B cell (primary cell): Measurements from ENCODE around the gene CD80. TPM values are rescaled to one million over a fixed set of nuclear protein-coding genes. Genes with fewer than 3 reads are reported as not detected.

Source experiments
- ATAC-seq: fragments of 200-7000 bp; cut with Tn5 transposase; one replicate; pipeline ENCODE4 v1.10.0; 2021; ENCODE audit warnings: low read depth, mild to moderate bottlenecking, moderate number of reproducible peaks, moderate library complexity
- CTCF ChIA-PET: fragments of 350-600 bp; sonication (Branson Sonifier 250); formaldehyde crosslinking; loops from one replicate; lab custom pipeline; 2021; ENCODE audit warnings: antibody characterized with exemption, inconsistent platforms; lab: Charles Lee
- POLR2A ChIA-PET: fragments of 350-600 bp; sonication (Branson Sonifier 250); formaldehyde crosslinking; loops from one replicate; lab custom pipeline; 2021; ENCODE audit warnings: antibody characterized with exemption; lab: Charles Lee
- DNase-seq: peaks from one replicate; pipeline ENCODE4 v3.0.0; 2013
- H2AFZ ChIP-seq: 2 replicates; pipeline ENCODE4 v1.6.1; 2012; ENCODE audit warnings: mild to moderate bottlenecking, low read depth, low read length; ENCODE audit not compliant: insufficient read depth, poor library complexity, severe bottlenecking
- H3K27ac ChIP-seq, 2 donors: 1 replicate in 1 of 2; 2 replicates in 1 of 2; pipeline ENCODE4 v1.5.1; 2012 to 2013; ENCODE audit warnings: low read length in 2 of 2, mild to moderate bottlenecking in 2 of 2, moderate library complexity in 1 of 2
- H3K27me3 ChIP-seq, 4 experiments: fragments of 200-600 bp in 1 of 4; sonication (generic) in 1 of 4; replicated peaks in 1 of 4; 1 replicate in 2 of 4; 2 replicates in 2 of 4; pipeline versions ENCODE4 v1.6.1 to v1.7.0; 2013 to 2016; ENCODE audit warnings: low read length in 3 of 4, mild to moderate bottlenecking in 2 of 4, mixed read lengths in 1 of 4, moderate library complexity in 1 of 4; ENCODE audit not compliant: insufficient read depth in 4 of 4, control insufficient read depth in 3 of 4; ENCODE audit errors: control extremely low read depth in 1 of 4
- H3K36me3 ChIP-seq, 2 experiments: replicated peaks in 1 of 2; 1 replicate in 1 of 2; 2 replicates in 1 of 2; pipeline versions ENCODE4 v1.6.1 to v1.7.1; 2013; ENCODE audit warnings: low read length in 1 of 2; ENCODE audit not compliant: insufficient read depth in 2 of 2, control insufficient read depth in 1 of 2; ENCODE audit errors: control extremely low read depth in 1 of 2, extremely low read depth in 1 of 2
- H3K4me1 ChIP-seq, 2 donors: fragments of 200-600 bp in 1 of 2; sonication (generic) in 1 of 2; 1 replicate in 1 of 2; 2 replicates in 1 of 2; pipeline versions ENCODE4 v1.5.1 to v1.6.1; 2013 to 2017; ENCODE audit warnings: low read length in 2 of 2; ENCODE audit not compliant: control insufficient read depth in 2 of 2, insufficient read depth in 2 of 2
- H3K4me2 ChIP-seq: replicated peaks from 2 replicates; pipeline ENCODE3; 2012; ENCODE audit warnings: mild to moderate bottlenecking, low read depth, low read length; ENCODE audit not compliant: poor library complexity, severe bottlenecking
- H3K4me3 ChIP-seq, 5 experiments: fragments of 200-600 bp in 1 of 5; sonication (generic) in 1 of 5; 1 replicate in 3 of 5; 2 replicates in 2 of 5; pipeline versions ENCODE4 v1.5.1 to v1.7.0; 2011 to 2016; ENCODE audit warnings: low read length in 4 of 5, mild to moderate bottlenecking in 4 of 5, low read depth in 2 of 5, control low read depth in 1 of 5, moderate library complexity in 1 of 5; ENCODE audit not compliant: insufficient read depth in 1 of 5; ENCODE audit errors: control extremely low read depth in 1 of 5, extremely low read depth in 1 of 5
- H3K79me2 ChIP-seq: fragments of 200-600 bp; sonication (generic); one replicate; pipeline ENCODE4 v1.6.0; 2016; ENCODE audit warnings: low read length; ENCODE audit not compliant: control insufficient read depth, insufficient read depth
- H3K9ac ChIP-seq: fragments of 200-600 bp; sonication (generic); 2 replicates; pipeline ENCODE4 v1.6.1; 2017; ENCODE audit warnings: mild to moderate bottlenecking, low read length, moderate library complexity
- H3K9me3 ChIP-seq, 3 donors: one replicate each; pipeline versions ENCODE4 v1.6.1 to v1.7.1; 2013; ENCODE audit warnings: low read length in 2 of 3; ENCODE audit not compliant: control insufficient read depth in 2 of 3, insufficient read depth in 1 of 3; ENCODE audit errors: control extremely low read depth in 1 of 3
- H4K20me1 ChIP-seq: 2 replicates; pipeline ENCODE4 v1.6.0; 2012; ENCODE audit warnings: mild to moderate bottlenecking, low read length; ENCODE audit not compliant: insufficient read depth, control insufficient read depth, poor library complexity, severe bottlenecking
- H3K27ac Mint-ChIP-seq: one replicate; pipeline ENCODE4 v1.8.0; 2021; ENCODE audit warnings: mixed read lengths
- H3K27me3 Mint-ChIP-seq: one replicate; pipeline ENCODE4 v1.8.0; 2021; ENCODE audit warnings: mixed read lengths
- H3K4me1 Mint-ChIP-seq: one replicate; pipeline ENCODE4 v1.8.0; 2021; ENCODE audit warnings: mixed read lengths
- H3K4me3 Mint-ChIP-seq: one replicate; pipeline ENCODE4 v1.8.0; 2021; ENCODE audit warnings: mixed read lengths
- H3K9me3 Mint-ChIP-seq: one replicate; pipeline ENCODE4 v1.8.0; 2022; ENCODE audit warnings: mixed read lengths; ENCODE audit not compliant: insufficient read depth
- CTCF ChIP-seq: fragments of 200-600 bp; IDR thresholded peaks from one replicate; pipeline ENCODE4 v1.8.0; 2022; ENCODE audit warnings: antibody characterized with exemption, mild to moderate bottlenecking
- EZH2 ChIP-seq: IDR thresholded peaks from 2 replicates; pipeline ENCODE4 v1.6.1; 2012; ENCODE audit warnings: borderline replicate concordance, low read depth, mild to moderate bottlenecking, moderate library complexity, low read length; ENCODE audit not compliant: insufficient read depth, poor library complexity, severe bottlenecking
- WGBS: methylation state at CpG from one replicate; pipeline ENCODE4 v1.1.5; 2013; ENCODE audit warnings: missing lambda C conversion rate; ENCODE audit not compliant: insufficient coverage; 5-methylcytosine and 5-hydroxymethylcytosine counted together
- intact Hi-C: fragments of 100-400 bp; cut with micrococcal nuclease; formaldehyde crosslinking; loops from one replicate; pipeline ENCODE4 v1.10.0; 2022
- polyA plus RNA-seq: library from polyadenylated mRNA; depleted of rRNA; stranded (reverse); fragments of >200 nt; gene quantifications from 2 replicates; pipeline ENCODE4 v1.2.3, GENCODE V29; 2012
- total RNA-seq, 2 donors: library from RNA; stranded (reverse); fragments of 120-200 nt in 1 of 2; gene quantifications; 1 replicate in 1 of 2; 2 replicates in 1 of 2; pipeline versions ENCODE4 v1.2.3 to v1.2.4, GENCODE V29; 2013 to 2022

CD80 gene
- total and polyA plus RNA-seq, 2 donors (not counting 1 experiment from before 2014, with no cell fraction given) = 15.0 to 26.5 TPM

DNA sequence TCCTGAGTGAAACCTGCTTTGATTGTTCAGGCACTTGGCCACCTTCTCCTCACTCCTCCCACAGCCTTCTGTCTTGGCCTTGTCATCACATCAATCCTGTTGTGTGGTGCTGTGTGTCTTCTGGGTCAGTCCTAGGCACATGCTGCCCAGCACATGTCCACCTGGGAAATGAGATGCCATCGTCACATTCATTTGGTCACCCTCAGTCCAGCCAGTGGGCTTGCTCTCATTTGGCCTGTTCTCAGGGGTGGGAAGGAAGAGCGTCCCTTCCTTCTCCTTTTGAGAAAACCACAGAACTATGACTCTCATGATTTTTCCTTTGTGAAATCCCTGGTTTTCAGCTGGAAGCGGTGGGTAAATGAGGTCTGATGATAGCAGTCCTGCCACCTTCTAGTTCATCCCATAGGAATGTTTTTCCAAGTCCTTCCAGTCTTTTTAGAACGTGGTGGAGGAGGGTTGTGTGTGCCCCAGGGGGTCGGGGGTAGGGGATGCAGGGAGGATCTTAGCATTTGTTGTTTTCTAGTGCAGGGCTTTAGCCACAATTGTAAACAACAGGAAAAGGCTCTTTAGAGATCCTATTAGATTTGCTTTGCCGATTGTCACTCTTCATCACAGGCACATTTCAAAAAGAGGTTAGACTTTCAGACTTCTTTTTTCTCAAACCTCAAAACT, 29.8 kb upstream of the CD80 start:
- Mint-ChIP-seq H3K4me3 (peak overlapping the region; percentile 51), H3K27ac (no peak overlapping the region), H3K9me3 (no peaks in the 10 kb centered on the region), H3K4me1 (peaks cover 39% of the 10 kb centered on the region), H3K27me3 (no peaks in the 10 kb centered on the region)
- H3K79me2 ChIP-seq = no peaks in the 10 kb centered on the region
- H3K36me3 ChIP-seq = peaks cover 0 to 14% of the 10 kb centered on the region in 2 experiments
- no peak overlapping the region for H3K4me3 ChIP-seq
- peaks cover 19 to 22% of the 10 kb centered on the region in 2 donors for H3K4me1 ChIP-seq
- H3K27ac ChIP-seq = no peak overlapping the region
- no peak for TF ChIP-seq CTCF
- no peak for TF ChIP-seq EZH2
- intact Hi-C loops = loop anchor here (5.0 kb wide), 2 partner anchors 38 to 42 kb away; no protein-coding TSS in a partner anchor
- no peaks in the 10 kb centered on the region for H4K20me1 ChIP-seq
- no peak for DNase-seq
- H2AFZ ChIP-seq = no peak overlapping the region
- no peak overlapping the region for H3K9ac ChIP-seq
- H3K9me3 ChIP-seq = peaks cover 0 to 5% (median 4%) of the 10 kb centered on the region in 3 donors
- WGBS = 70% methylated on average over 2 of the region's 6 CpGs
- no peak for ATAC-seq
- ChIA-PET POLR2A (interaction anchor here (0.6 to 1.6 kb wide), 2 partner anchors 10 to 19 kb away, joined by 3 to 5 read pairs; partner anchors contain the start of gene ADPRH), CTCF (interaction anchor here (0.6 to 1.5 kb wide), 4 partner anchors 10 to 491 kb away, joined by 3 to 4 read pairs (median 3); no protein-coding TSS in a partner anchor)
- no peak overlapping the region for H3K4me2 ChIP-seq
- H3K27me3 ChIP-seq = no peaks in the 10 kb centered on the region

- 0% methylated on average over 2 of the region's 3 CpGs for WGBS
- intact Hi-C loops = loop anchor here (5.0 kb wide), 2 partner anchors 39 to 41 kb away; no protein-coding TSS in a partner anchor
Observed at GRCh38 chr3:119588112-119588511, 28.7 kb upstream of the CD80 start.

More at GRCh38 chr3:119588112-119588511, 28.7 kb upstream of the CD80 start:
- Histone ChIP-seq H3K27ac (no peak overlapping the region), H2AFZ (no peak overlapping the region), H3K27me3 (no peaks in the 10 kb centered on the region), H3K9me3 (peaks cover 0 to 5% (median 4%) of the 10 kb centered on the region in 3 donors), H3K4me2 (peak overlapping the region; percentile 48), H3K9ac (peak overlapping the region; percentile 8), H3K79me2 (no peaks in the 10 kb centered on the region), H4K20me1 (no peaks in the 10 kb centered on the region), H3K36me3 (peaks cover 0 to 14% of the 10 kb centered on the region in 2 experiments), H3K4me1 (peaks cover 19 to 22% of the 10 kb centered on the region in 2 donors), H3K4me3 (no peak overlapping the region)
- DNase-seq (peak; percentile 67), ATAC-seq (peak; percentile 62)
- ChIA-PET POLR2A (interaction anchor here (1.6 kb wide), 1 partner anchor 8 kb away, joined by 5 read pairs; the partner anchor contains the start of gene ADPRH), CTCF (interaction anchor here (1.5 kb wide), 1 partner anchor 12 kb away, joined by 4 read pairs; no protein-coding TSS in a partner anchor)
- peaks cover 39% of the 10 kb centered on the region for H3K4me1 Mint-ChIP-seq
- TF ChIP-seq EZH2 (no peak), CTCF (no peak)
- peak overlapping the region; percentile 73 for H3K4me3 Mint-ChIP-seq
- peak overlapping the region; percentile 77 for H3K27ac Mint-ChIP-seq
- H3K27me3 Mint-ChIP-seq = no peaks in the 10 kb centered on the region
- no peaks in the 10 kb centered on the region for H3K9me3 Mint-ChIP-seq
